ENCODE measurements around the gene PDZRN4.
"Not testable (repeated sequence)": the region's sequence is repeated elsewhere in the genome, so short reads cannot be mapped to it uniquely, and the experiment has no call there.

Gene PDZRN4

GRCh38 chr12:41188058-41188840, at the start of gene PDZRN4:
PDZRN4 (plus strand) TSS chr12:41188320.
- DNase-seq (ENCODE audit: extremely low read depth in 1 of 2, low read depth in 1 of 2) = no peak

- no peak for DNase-seq (ENCODE audit: extremely low read depth in 1 of 2, low read depth in 1 of 2)
Observed at GRCh38 chr12:41140117-41140516, 48.0 kb upstream of the PDZRN4 start.

GRCh38 chr12:41141104-41141503, 47.0 kb upstream of the PDZRN4 start:
- no peak for DNase-seq (ENCODE audit: extremely low read depth in 1 of 2, low read depth in 1 of 2)

GRCh38 chr12:41142376-41142775, 45.7 kb upstream of the PDZRN4 start:
- no peak for DNase-seq (ENCODE audit: extremely low read depth in 1 of 2, low read depth in 1 of 2)

- no peak for DNase-seq (ENCODE audit: extremely low read depth in 1 of 2, low read depth in 1 of 2)
Observed at GRCh38 chr12:41151793-41152192, 36.3 kb upstream of the PDZRN4 start.

GRCh38 chr12:41162461-41162860, 25.7 kb upstream of the PDZRN4 start:
- DNase-seq (ENCODE audit: extremely low read depth in 1 of 2, low read depth in 1 of 2) = no peak

- DNase-seq (ENCODE audit: extremely low read depth in 1 of 2, low read depth in 1 of 2) = no peak
Observed at GRCh38 chr12:41167701-41168100, 20.4 kb upstream of the PDZRN4 start.

GRCh38 chr12:41174602-41175001, 13.5 kb upstream of the PDZRN4 start:
- DNase-seq (ENCODE audit: extremely low read depth in 1 of 2, low read depth in 1 of 2) = no peak

- DNase-seq (ENCODE audit: extremely low read depth in 1 of 2, low read depth in 1 of 2) = not testable (repeated sequence)
Observed at GRCh38 chr12:41179507-41179906, 8.6 kb upstream of the PDZRN4 start.

- no peak for DNase-seq (ENCODE audit: extremely low read depth in 1 of 2, low read depth in 1 of 2)
Observed at GRCh38 chr12:41184864-41185263, 3.3 kb upstream of the PDZRN4 start.

- DNase-seq (ENCODE audit: extremely low read depth in 1 of 2, low read depth in 1 of 2) = no peak
Observed at GRCh38 chr12:41186026-41186425, 2.1 kb upstream of the PDZRN4 start.

GRCh38 chr12:41188841-41189394, 798 bp downstream of the PDZRN4 start:
- DNase-seq (ENCODE audit: extremely low read depth in 1 of 2, low read depth in 1 of 2) = no peak

- no peak for DNase-seq (ENCODE audit: extremely low read depth in 1 of 2, low read depth in 1 of 2)
Observed at GRCh38 chr12:41189395-41190251, 1.5 kb downstream of the PDZRN4 start.

- DNase-seq (ENCODE audit: extremely low read depth in 1 of 2, low read depth in 1 of 2) = no peak
Observed at GRCh38 chr12:41190338-41190737, 2.2 kb downstream of the PDZRN4 start.

- DNase-seq (ENCODE audit: extremely low read depth in 1 of 2, low read depth in 1 of 2) = not testable (repeated sequence)
Observed at GRCh38 chr12:41191549-41191948, 3.4 kb downstream of the PDZRN4 start.

GRCh38 chr12:41193311-41193710, 5.2 kb downstream of the PDZRN4 start:
- DNase-seq (ENCODE audit: extremely low read depth in 1 of 2, low read depth in 1 of 2) = no peak

- DNase-seq (ENCODE audit: extremely low read depth in 1 of 2, low read depth in 1 of 2) = no peak
Observed at GRCh38 chr12:41202051-41202450, 13.9 kb downstream of the PDZRN4 start.

- DNase-seq (ENCODE audit: extremely low read depth in 1 of 2, low read depth in 1 of 2) = no peak
Observed at GRCh38 chr12:41205070-41205709, 17.1 kb downstream of the PDZRN4 start.

GRCh38 chr12:41206298-41206697, 18.2 kb downstream of the PDZRN4 start:
- DNase-seq (ENCODE audit: extremely low read depth in 1 of 2, low read depth in 1 of 2) = no peak

GRCh38 chr12:41211448-41211847, 23.3 kb downstream of the PDZRN4 start:
- no peak for DNase-seq (ENCODE audit: extremely low read depth in 1 of 2, low read depth in 1 of 2)

GRCh38 chr12:41212625-41213024, 24.5 kb downstream of the PDZRN4 start:
- DNase-seq (ENCODE audit: extremely low read depth in 1 of 2, low read depth in 1 of 2) = no peak

Data from activated CD8-positive, alpha-beta memory T cell treated with anti-CD3 and anti-CD28 coated beads for 1 hour (primary cell).